Natural killer cell (primary cell): ENCODE results near the gene HIVEP3. TPM values are rescaled to one million over a fixed set of nuclear protein-coding genes. Genes with fewer than 3 reads are reported as not detected.

Experiments used
- ATAC-seq, 3 donors: fragments of 150-1000 bp in 2 of 3; fragments of 200-7000 bp in 1 of 3; cut with Tn5 transposase; 1 replicate in 1 of 3; 2 replicates in 2 of 3; pipeline ENCODE4 v1.10.0; 2021; ENCODE audit warnings: mild to moderate bottlenecking in 2 of 3, moderate library complexity in 2 of 3
- DNase-seq, 2 donors: peaks; one replicate each; pipeline versions ENCODE4 v3.0.0 to v3.0.0-alpha.2; 2013 to 2021; ENCODE audit warnings: mixed read lengths in 1 of 2
- H3K27ac ChIP-seq: one replicate; pipeline ENCODE4 v1.5.1; 2013; ENCODE audit warnings: mild to moderate bottlenecking, low read length
- H3K27me3 ChIP-seq: one replicate; pipeline ENCODE4 v1.6.1; 2013; ENCODE audit warnings: low read length; ENCODE audit not compliant: control insufficient read depth, insufficient read depth
- H3K36me3 ChIP-seq: one replicate; pipeline ENCODE4 v1.6.1; 2013; ENCODE audit warnings: low read length; ENCODE audit not compliant: control insufficient read depth, insufficient read depth
- H3K4me1 ChIP-seq: one replicate; pipeline ENCODE4 v1.6.1; 2013; ENCODE audit warnings: low read length; ENCODE audit not compliant: control insufficient read depth, insufficient read depth
- H3K4me3 ChIP-seq: one replicate; pipeline ENCODE4 v1.5.1; 2013; ENCODE audit warnings: low read length
- H3K9me3 ChIP-seq: one replicate; pipeline ENCODE4 v1.6.1; 2013; ENCODE audit warnings: low read length; ENCODE audit not compliant: control insufficient read depth, insufficient read depth
- H3K27ac Mint-ChIP-seq, 2 donors: one replicate each; pipeline ENCODE4 v1.8.0; 2022; ENCODE audit warnings: mild to moderate bottlenecking in 2 of 2, mixed read lengths in 2 of 2, moderate library complexity in 1 of 2
- H3K27me3 Mint-ChIP-seq, 2 donors: one replicate each; pipeline ENCODE4 v1.8.0; 2022; ENCODE audit warnings: low read depth in 2 of 2, mixed read lengths in 2 of 2
- H3K36me3 Mint-ChIP-seq: one replicate; pipeline ENCODE4 v1.8.0; 2022; ENCODE audit warnings: mixed read lengths
- H3K4me1 Mint-ChIP-seq, 2 donors: one replicate each; pipeline ENCODE4 v1.8.0; 2022; ENCODE audit warnings: mixed read lengths in 2 of 2
- H3K4me3 Mint-ChIP-seq: one replicate; pipeline ENCODE4 v1.8.0; 2022; ENCODE audit warnings: mild to moderate bottlenecking, moderate library complexity, mixed read lengths
- H3K9me3 Mint-ChIP-seq, 2 donors: one replicate each; pipeline ENCODE4 v1.8.0; 2022; ENCODE audit warnings: mixed read lengths in 2 of 2
- WGBS: methylation state at CpG from one replicate; pipeline ENCODE4 v1.1.7; 2013; ENCODE audit warnings: missing lambda C conversion rate; ENCODE audit not compliant: insufficient coverage; 5-methylcytosine and 5-hydroxymethylcytosine counted together
- intact Hi-C: fragments of 100-400 bp; cut with micrococcal nuclease; formaldehyde crosslinking; loops from one replicate; pipeline ENCODE4 v1.14.2; 2022
- total RNA-seq, 4 donors: library from RNA; stranded (reverse); fragments of 120-200 nt in 1 of 4; gene quantifications; one replicate each; pipeline versions ENCODE4 v1.2.3 to v1.2.4, GENCODE V29; 2013 to 2022
- TF ChIP-seq, protein P1 (sequence below): fragments of 200-600 bp; IDR thresholded peaks from one replicate; pipeline ENCODE4 v1.8.0; 2022; ENCODE audit warnings: antibody characterized with exemption

HIVEP3 gene
- total RNA-seq, 3 donors from 2014 or later (not counting 1 experiment from before 2014, with no cell fraction given): 26.2 to 35.2 (median 29.8) TPM

GRCh38 chr1:41461790-41462679 is 456.7 kb downstream of the HIVEP3 start:
- Mint-ChIP-seq H3K36me3 (no peaks in the 10 kb centered on the region), H3K27me3 (peaks cover 0 to 4% of the 10 kb centered on the region in 2 donors), H3K27ac (no peak overlapping the region), H3K4me3 (no peak overlapping the region), H3K4me1 (no peaks in the 10 kb centered on the region), H3K9me3 (no peaks in the 10 kb centered on the region)
- Histone ChIP-seq H3K36me3 (no peaks in the 10 kb centered on the region), H3K4me1 (no peaks in the 10 kb centered on the region), H3K27me3 (no peaks in the 10 kb centered on the region), H3K9me3 (no peaks in the 10 kb centered on the region), H3K27ac (no peak overlapping the region), H3K4me3 (no peak overlapping the region)
- TF ChIP-seq, protein P1, sequence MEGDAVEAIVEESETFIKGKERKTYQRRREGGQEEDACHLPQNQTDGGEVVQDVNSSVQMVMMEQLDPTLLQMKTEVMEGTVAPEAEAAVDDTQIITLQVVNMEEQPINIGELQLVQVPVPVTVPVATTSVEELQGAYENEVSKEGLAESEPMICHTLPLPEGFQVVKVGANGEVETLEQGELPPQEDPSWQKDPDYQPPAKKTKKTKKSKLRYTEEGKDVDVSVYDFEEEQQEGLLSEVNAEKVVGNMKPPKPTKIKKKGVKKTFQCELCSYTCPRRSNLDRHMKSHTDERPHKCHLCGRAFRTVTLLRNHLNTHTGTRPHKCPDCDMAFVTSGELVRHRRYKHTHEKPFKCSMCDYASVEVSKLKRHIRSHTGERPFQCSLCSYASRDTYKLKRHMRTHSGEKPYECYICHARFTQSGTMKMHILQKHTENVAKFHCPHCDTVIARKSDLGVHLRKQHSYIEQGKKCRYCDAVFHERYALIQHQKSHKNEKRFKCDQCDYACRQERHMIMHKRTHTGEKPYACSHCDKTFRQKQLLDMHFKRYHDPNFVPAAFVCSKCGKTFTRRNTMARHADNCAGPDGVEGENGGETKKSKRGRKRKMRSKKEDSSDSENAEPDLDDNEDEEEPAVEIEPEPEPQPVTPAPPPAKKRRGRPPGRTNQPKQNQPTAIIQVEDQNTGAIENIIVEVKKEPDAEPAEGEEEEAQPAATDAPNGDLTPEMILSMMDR: no peak
- ATAC-seq: no peak
- intact Hi-C loops: no loop called here
- no peak for DNase-seq
- 95% methylated on average over 2 of the region's 4 CpGs for WGBS

GRCh38 chr1:41456847-41457540 is 461.7 kb downstream of the HIVEP3 start:
- H3K36me3 Mint-ChIP-seq: no peaks in the 10 kb centered on the region
- TF ChIP-seq, protein P1: no peak
- DNase-seq: no peak
- no peak overlapping the region for H3K4me3 ChIP-seq
- H3K27me3 ChIP-seq: no peaks in the 10 kb centered on the region
- no peaks in the 10 kb centered on the region for H3K9me3 ChIP-seq
- no peak overlapping the region for H3K4me3 Mint-ChIP-seq
- H3K27me3 Mint-ChIP-seq: no peaks in the 10 kb centered on the region
- no peaks in the 10 kb centered on the region for H3K36me3 ChIP-seq
- no peak overlapping the region for H3K27ac Mint-ChIP-seq
- H3K4me1 Mint-ChIP-seq: no peaks in the 10 kb centered on the region
- no peaks in the 10 kb centered on the region for H3K4me1 ChIP-seq
- ATAC-seq: no peak
- H3K9me3 Mint-ChIP-seq: no peaks in the 10 kb centered on the region
- intact Hi-C loops: no loop called here
- WGBS: 84% methylated on average over 10 of the region's 10 CpGs
- H3K27ac ChIP-seq: no peak overlapping the region

Other genes with a start within 250 kb of the HIVEP3 start
- gene GUCA2B, start 234.5 kb upstream of the HIVEP3 start, total RNA-seq: not detected
- gene GUCA2A, start 245.8 kb upstream of the HIVEP3 start, total RNA-seq: not detected